Common myeloid progenitor, CD34-positive (primary cell): Measurements from ENCODE around the gene CRIM1.

Experiments used
- CTCF ChIA-PET: fragments of 350-600 bp; sonication (Branson Sonifier 250); formaldehyde crosslinking; loops from one replicate; lab custom pipeline; 2021; ENCODE audit warnings: antibody characterized with exemption; lab: Charles Lee
- POLR2A ChIA-PET: fragments of 350-600 bp; sonication (Branson Sonifier 250); formaldehyde crosslinking; loops from one replicate; lab custom pipeline; 2021; ENCODE audit warnings: antibody characterized with exemption; lab: Charles Lee
- DNase-seq, 3 donors: peaks; one replicate each; pipeline versions ENCODE4 v3.0.0 to v3.0.0-alpha.2; 2013
- H3K27ac ChIP-seq, 2 experiments: 1 replicate in 1 of 2; 2 replicates in 1 of 2; pipeline ENCODE4 v1.7.0; 2013; ENCODE audit warnings: inconsistent platforms in 2 of 2, low read length in 2 of 2, mild to moderate bottlenecking in 2 of 2, low read depth in 1 of 2, moderate library complexity in 1 of 2; ENCODE audit not compliant: severe bottlenecking in 2 of 2, insufficient read depth in 1 of 2, poor library complexity in 1 of 2
- H3K27me3 ChIP-seq, 5 experiments: replicated peaks in 2 of 5; 1 replicate in 3 of 5; 2 replicates in 2 of 5; pipeline versions ENCODE4 v1.6.1 to v1.7.0; 2013; ENCODE audit warnings: low read length in 4 of 5, mild to moderate bottlenecking in 2 of 5, moderate library complexity in 2 of 5, inconsistent platforms in 1 of 5; ENCODE audit not compliant: insufficient read depth in 5 of 5, control insufficient read depth in 4 of 5
- H3K36me3 ChIP-seq, 4 experiments: 1 replicate in 2 of 4; 2 replicates in 2 of 4; pipeline versions ENCODE4 v1.6.1 to v1.7.0; 2013; ENCODE audit warnings: low read length in 3 of 4, control low read depth in 1 of 4, mild to moderate bottlenecking in 1 of 4; ENCODE audit not compliant: control insufficient read depth in 4 of 4, insufficient read depth in 4 of 4
- H3K4me1 ChIP-seq, 4 experiments: 1 replicate in 3 of 4; 2 replicates in 1 of 4; pipeline versions ENCODE4 v1.6.1 to v1.7.1; 2013; ENCODE audit warnings: low read length in 3 of 4, mild to moderate bottlenecking in 3 of 4, control low read depth in 1 of 4, inconsistent platforms in 1 of 4, moderate library complexity in 1 of 4; ENCODE audit not compliant: control insufficient read depth in 4 of 4, insufficient read depth in 4 of 4; ENCODE audit errors: control extremely low read depth in 1 of 4
- H3K4me3 ChIP-seq, 7 experiments: 1 replicate in 4 of 7; 2 replicates in 3 of 7; pipeline versions ENCODE4 v1.5.1 to v1.7.0; 2013; ENCODE audit warnings: mild to moderate bottlenecking in 7 of 7, low read length in 6 of 7, moderate library complexity in 6 of 7, inconsistent platforms in 2 of 7, low read depth in 2 of 7, control low read depth in 1 of 7; ENCODE audit not compliant: insufficient read depth in 4 of 7, control insufficient read depth in 1 of 7; ENCODE audit errors: extremely low read depth in 1 of 7
- H3K9me3 ChIP-seq, 5 experiments: 1 replicate in 4 of 5; 2 replicates in 1 of 5; pipeline versions ENCODE4 v1.6.1 to v1.7.1; 2013; ENCODE audit warnings: low read length in 4 of 5, mild to moderate bottlenecking in 2 of 5, inconsistent platforms in 1 of 5, low read depth in 1 of 5, moderate library complexity in 1 of 5; ENCODE audit not compliant: control insufficient read depth in 4 of 5, insufficient read depth in 2 of 5; ENCODE audit errors: control extremely low read depth in 1 of 5
- WGBS: methylation state at CpG from one replicate; pipeline ENCODE4 v1.1.5; 2013; ENCODE audit not compliant: insufficient coverage; 5-methylcytosine and 5-hydroxymethylcytosine counted together

Gene CRIM1

DNA sequence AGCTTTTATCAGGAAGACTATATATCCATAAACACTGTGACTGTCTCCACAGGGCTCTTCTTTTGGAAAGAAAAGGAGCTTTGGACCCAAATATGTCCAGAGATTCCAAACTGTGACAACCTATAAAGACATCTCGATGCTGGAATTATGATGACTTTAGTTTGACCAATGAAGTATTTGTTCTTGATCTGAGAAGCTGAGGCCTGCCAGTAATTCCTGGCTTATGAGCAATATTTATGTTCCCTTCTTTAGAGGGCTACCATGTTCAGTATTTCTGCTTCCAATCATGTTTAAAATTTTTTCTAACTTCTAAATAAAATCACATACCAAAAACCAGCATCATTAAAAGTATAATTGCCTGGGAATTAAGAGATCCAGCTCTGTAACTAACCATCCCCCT lies 201.3 kb downstream of the CRIM1 start:
- ChIA-PET POLR2A (interaction anchor here (0.7 kb wide), 1 partner anchor 348 kb away, joined by 4 read pairs; no protein-coding TSS in a partner anchor), CTCF (interaction anchor here (0.7 to 1.2 kb wide), 4 partner anchors 9 to 107 kb away, joined by 3 to 4 read pairs (median 3); no protein-coding TSS in a partner anchor)
- peaks cover 14 to 34% (median 19%) of the 10 kb centered on the region in 4 experiments for H3K36me3 ChIP-seq
- H3K4me1 ChIP-seq, result peaks cover 13 to 22% (median 15%) of the 10 kb centered on the region in 4 experiments
- WGBS, result 100% methylated on average over 1 of the region's 1 CpG
- H3K27me3 ChIP-seq, result no peaks in the 10 kb centered on the region
- no peaks in the 10 kb centered on the region for H3K9me3 ChIP-seq
- no peak overlapping the region for H3K27ac ChIP-seq
- H3K4me3 ChIP-seq, result no peak overlapping the region
- no peak for DNase-seq

DNA sequence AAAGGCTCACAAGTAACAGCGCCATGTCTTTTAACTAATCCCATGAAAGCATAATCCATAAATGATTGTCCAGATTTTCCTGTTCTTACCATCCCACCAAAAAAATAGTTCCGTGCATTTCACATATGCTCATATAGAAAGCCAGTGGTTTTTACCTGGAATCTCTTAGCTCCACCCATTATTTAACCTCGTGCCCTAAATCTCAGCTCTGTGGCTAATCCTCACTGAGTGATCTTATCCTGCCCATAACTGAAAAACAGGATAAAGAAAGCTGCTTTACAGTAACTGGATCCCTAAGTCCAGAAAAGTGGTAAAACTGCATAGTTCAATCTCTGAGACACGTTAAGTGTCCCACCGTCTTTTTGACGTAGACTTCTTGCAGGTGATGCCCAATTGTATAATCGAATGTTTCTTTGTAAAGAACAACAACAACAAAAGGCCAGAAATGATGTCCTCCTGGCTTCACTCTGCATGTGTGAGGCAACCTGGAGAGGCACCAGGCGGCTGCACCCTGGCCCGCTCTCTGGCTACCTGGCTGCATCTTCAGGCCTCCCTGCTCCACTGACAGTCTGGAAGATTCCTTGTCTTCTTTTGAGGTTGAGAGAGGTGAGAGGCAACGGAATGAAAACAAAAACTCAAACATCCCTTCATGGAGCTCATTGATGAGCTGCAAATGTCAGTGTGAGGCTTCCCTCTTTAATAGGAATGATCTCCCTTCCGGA lies 203.8 kb downstream of the CRIM1 start:
- POLR2A ChIA-PET, result no interaction called here
- Histone ChIP-seq H3K27me3 (no peaks in the 10 kb centered on the region), H3K4me3 (no peak overlapping the region), H3K9me3 (no peaks in the 10 kb centered on the region), H3K4me1 (peaks cover 6 to 18% (median 13%) of the 10 kb centered on the region in 4 experiments), H3K36me3 (peaks cover 11 to 24% (median 19%) of the 10 kb centered on the region in 4 experiments), H3K27ac (no peak overlapping the region)
- CTCF ChIA-PET, result interaction anchor here (1.0 to 1.2 kb wide), 2 partner anchors 10 to 36 kb away, joined by 3 to 5 read pairs; no protein-coding TSS in a partner anchor
- 95% methylated on average over 10 of the region's 11 CpGs for WGBS
- DNase-seq, result no peak

DNA sequence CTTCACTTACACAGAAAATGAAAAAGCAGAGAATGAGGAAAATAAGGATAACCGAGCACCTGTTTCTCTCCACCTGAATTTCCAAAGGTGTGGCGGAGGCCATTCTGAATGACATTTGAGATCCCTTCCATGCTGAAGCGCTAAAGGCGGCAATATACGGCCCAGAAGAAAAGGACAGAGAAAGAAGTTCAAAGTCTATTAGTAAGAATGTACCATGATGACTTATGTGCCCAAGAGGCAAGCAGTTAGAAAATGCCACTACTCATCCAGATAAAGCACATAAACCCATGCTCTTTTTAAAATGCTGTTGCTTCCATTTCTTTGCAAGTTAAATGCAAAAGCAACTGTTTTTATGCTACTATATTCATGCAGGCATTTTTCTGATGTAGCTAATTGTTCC lies 205.1 kb downstream of the CRIM1 start:
- WGBS, result 96% methylated on average over 5 of the region's 5 CpGs
- POLR2A ChIA-PET, result no interaction called here
- H3K4me3 ChIP-seq, result no peak overlapping the region
- CTCF ChIA-PET, result interaction anchor here (1.0 kb wide), 1 partner anchor 17 kb away, joined by 3 read pairs; no protein-coding TSS in a partner anchor
- H3K27me3 ChIP-seq, result no peaks in the 10 kb centered on the region
- H3K4me1 ChIP-seq, result peaks cover 6 to 21% (median 13%) of the 10 kb centered on the region in 4 experiments
- peaks cover 14 to 28% (median 18%) of the 10 kb centered on the region in 4 experiments for H3K36me3 ChIP-seq
- no peak overlapping the region for H3K27ac ChIP-seq
- H3K9me3 ChIP-seq, result no peaks in the 10 kb centered on the region
- DNase-seq, result no peak

DNA sequence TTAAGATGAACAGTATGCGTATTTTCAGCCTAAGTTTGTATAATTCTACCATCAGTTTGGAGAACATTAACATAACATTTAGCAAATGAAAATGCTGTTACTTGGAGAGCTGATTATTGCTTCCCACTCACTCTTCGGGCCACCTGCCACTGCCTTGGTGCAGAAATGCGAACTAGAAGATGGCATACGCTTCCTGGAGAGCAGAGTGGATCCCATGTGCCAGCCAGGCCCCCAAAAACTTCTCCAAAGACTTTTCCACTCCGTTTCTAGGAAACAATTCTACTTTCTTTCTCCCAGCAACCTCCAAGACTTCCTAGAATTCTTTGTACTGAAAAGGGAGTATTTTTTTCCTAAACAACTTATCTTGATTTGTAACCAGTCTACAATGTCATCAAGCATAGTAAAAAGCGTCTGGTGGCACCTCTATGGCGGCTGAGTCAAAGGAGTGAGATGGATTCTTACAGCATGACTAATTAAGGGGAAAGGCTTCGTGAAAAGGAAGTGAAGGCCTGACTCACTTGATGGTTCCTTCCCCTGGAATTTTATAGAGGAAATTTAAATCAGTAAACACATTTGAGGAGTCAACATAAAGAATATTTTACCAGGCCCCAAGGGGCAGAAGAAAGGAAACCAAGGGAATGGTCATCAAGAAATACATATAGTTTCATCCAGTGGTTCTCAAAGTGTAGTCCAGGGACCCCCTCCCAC lies 205.8 kb downstream of the CRIM1 start:
- H3K36me3 ChIP-seq, result peaks cover 11 to 27% (median 19%) of the 10 kb centered on the region in 4 experiments
- whole genome bisulfite sequencing, result 90% methylated on average over 4 of the region's 8 CpGs
- H3K27ac ChIP-seq, result no peak overlapping the region
- H3K4me3 ChIP-seq, result no peak overlapping the region
- POLR2A ChIA-PET, result no interaction called here
- peaks cover 5 to 16% (median 8%) of the 10 kb centered on the region in 4 experiments for H3K4me1 ChIP-seq
- no peaks in the 10 kb centered on the region for H3K27me3 ChIP-seq
- CTCF ChIA-PET, result interaction anchor here (1.0 kb wide), 1 partner anchor 17 kb away, joined by 3 read pairs; no protein-coding TSS in a partner anchor
- H3K9me3 ChIP-seq, result no peaks in the 10 kb centered on the region
- peak in 2 of 3 donors; percentile 28 to 31 for DNase-seq

DNA sequence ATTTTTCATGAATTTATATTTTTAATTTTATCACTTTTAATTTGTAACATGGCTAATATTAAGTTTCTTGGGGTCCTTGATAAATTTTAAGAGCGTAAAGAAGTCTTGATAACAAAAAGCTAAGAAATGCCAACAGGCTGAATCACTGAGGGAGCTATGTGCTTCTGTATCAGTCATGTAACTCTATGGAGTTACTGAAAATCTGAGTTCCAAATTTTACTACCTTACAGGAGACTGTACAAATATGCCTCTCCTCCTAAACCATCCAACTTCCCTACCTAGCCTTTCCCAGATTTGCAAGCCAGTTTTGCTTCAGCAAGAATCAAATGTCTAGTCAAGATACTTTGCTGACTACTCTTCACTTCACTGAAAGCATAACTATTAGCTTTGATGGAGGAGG lies 206.7 kb downstream of the CRIM1 start:
- CTCF ChIA-PET, result interaction anchor here (1.3 kb wide), 1 partner anchor 10 kb away, joined by 3 read pairs; no protein-coding TSS in a partner anchor
- DNase-seq, result no peak
- no peak overlapping the region for H3K27ac ChIP-seq
- H3K9me3 ChIP-seq, result no peaks in the 10 kb centered on the region
- H3K4me3 ChIP-seq, result no peak overlapping the region
- no CpG with 5 or more reads among the region's 1 CpG for WGBS
- H3K36me3 ChIP-seq, result peaks cover 15 to 33% (median 22%) of the 10 kb centered on the region in 4 experiments
- POLR2A ChIA-PET, result no interaction called here
- H3K27me3 ChIP-seq, result no peaks in the 10 kb centered on the region
- peaks cover 4 to 10% (median 5%) of the 10 kb centered on the region in 4 experiments for H3K4me1 ChIP-seq

DNA sequence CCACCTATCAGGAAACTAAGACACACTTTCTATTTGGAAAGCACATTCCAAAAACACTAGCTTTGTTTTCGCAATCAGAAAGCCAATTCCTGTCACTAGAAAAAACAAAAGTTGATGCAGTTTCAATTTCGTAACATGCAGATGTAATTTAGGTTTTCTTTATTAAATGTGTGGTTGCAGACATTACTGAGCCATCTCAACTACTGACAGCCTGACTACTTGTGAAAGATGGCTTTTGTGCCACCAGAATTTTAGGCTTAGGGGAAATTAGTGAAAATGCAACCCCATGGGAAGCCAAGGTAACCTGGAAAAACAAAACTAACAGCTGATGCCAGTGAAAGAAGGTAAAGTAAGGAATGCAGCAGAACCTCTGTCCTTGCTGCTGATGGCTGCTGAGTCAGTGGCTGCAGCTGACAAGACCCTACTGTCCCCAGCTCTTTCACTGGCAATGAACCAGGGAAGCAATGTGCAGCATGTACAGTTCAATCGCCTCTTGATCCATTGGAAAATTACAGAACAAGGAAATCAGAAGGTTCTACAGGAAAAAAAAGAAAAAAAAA lies 207.5 kb downstream of the CRIM1 start:
- H3K36me3 ChIP-seq, result peaks cover 16 to 33% (median 22%) of the 10 kb centered on the region in 4 experiments
- H3K9me3 ChIP-seq, result no peaks in the 10 kb centered on the region
- CTCF ChIA-PET, result interaction anchor here (1.3 kb wide), 2 partner anchors 9 to 19 kb away, joined by 3 read pairs; no protein-coding TSS in a partner anchor
- POLR2A ChIA-PET, result interaction anchor here (0.7 kb wide), 1 partner anchor 596 kb away, joined by 4 read pairs; no protein-coding TSS in a partner anchor
- no peaks in the 10 kb centered on the region for H3K27me3 ChIP-seq
- H3K27ac ChIP-seq, result no peak overlapping the region
- WGBS, result 89% methylated on average over 3 of the region's 3 CpGs
- no peak overlapping the region for H3K4me3 ChIP-seq
- DNase-seq, result no peak
- peaks cover 4 to 10% (median 5%) of the 10 kb centered on the region in 4 experiments for H3K4me1 ChIP-seq
